HG02943 (cell line): ENCODE results near the gene PAGE4.

Experiments
- ATAC-seq: cut with Tn5 transposase; IDR thresholded peaks from one replicate; pipeline ENCODE4 v1.9.1; 2021; ENCODE audit warnings: mild to moderate bottlenecking, low read depth, moderate library complexity; ENCODE audit not compliant: unreplicated experiment

Gene PAGE4

GRCh38 chrX:49829016-49829415, at the start of gene PAGE4:
TSS of gene PAGE4 (plus strand) at chrX:49829303. CDS start at chrX:49830429, 1,126 bp downstream.
- ATAC-seq: no peak

GRCh38 chrX:49784747-49785280, 44.3 kb upstream of the PAGE4 start:
- no peak for ATAC-seq

GRCh38 chrX:49792376-49792775, 36.7 kb upstream of the PAGE4 start:
- ATAC-seq: no peak

DNA sequence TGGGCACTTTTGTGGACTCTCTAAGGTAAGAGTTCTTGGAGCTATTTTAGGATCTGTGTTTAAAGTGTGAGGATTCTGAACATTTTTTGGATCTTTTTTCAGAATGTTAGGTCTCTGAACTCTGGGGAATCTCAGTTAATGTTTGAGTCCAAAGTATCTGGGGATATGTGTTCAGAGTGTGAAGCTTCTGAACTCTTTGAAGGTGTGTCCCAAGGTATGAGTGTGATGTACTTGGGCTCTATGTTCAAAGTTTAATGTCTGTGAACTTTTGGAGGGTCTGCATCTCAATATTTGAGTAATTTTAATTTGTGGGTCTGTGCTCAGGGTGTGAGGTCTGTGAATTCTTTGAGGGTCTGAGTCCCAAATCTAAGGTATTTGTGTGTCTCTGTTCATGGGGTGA, 35.4 kb upstream of the PAGE4 start:
- ATAC-seq: no peak

DNA sequence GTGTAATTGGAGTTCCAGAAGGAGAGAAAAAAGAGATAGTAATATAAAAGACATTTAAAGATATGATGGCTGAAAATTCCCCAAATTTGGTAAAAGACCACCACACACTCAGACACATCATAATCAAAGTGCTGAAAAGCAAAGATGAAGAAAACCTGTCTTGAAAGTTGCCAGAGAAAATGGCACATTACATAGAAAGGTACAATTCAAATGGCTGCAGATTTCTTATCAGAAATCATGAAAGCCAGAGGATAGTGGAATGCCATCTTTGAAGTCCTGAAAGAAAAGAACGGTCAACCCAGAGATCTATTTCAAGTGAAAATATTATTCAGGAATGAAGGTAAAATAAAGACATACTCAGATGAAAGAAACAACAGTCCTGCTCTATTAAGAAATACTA, 29.3 kb upstream of the PAGE4 start:
- no peak for ATAC-seq

GRCh38 chrX:49809891-49810632, 19.0 kb upstream of the PAGE4 start:
- no peak for ATAC-seq

DNA sequence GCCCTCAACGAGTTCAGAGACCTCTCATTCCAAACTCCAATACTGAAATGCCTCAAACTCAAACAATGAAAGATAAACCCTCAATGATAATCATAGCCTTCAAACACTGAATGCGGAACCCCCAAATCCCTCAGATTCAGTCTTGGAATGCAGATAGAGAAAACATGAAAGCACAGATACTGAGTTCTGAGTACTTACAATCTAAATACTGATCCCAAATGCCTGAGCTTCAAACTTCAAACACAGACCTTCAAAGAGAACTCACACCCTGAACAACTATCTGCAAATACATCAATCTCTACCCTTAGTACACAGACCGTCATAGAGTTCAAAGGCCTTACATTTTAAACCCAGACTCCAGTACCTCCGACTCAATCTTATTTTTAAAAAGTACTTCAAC, 16.9 kb upstream of the PAGE4 start:
- ATAC-seq: no peak

DNA sequence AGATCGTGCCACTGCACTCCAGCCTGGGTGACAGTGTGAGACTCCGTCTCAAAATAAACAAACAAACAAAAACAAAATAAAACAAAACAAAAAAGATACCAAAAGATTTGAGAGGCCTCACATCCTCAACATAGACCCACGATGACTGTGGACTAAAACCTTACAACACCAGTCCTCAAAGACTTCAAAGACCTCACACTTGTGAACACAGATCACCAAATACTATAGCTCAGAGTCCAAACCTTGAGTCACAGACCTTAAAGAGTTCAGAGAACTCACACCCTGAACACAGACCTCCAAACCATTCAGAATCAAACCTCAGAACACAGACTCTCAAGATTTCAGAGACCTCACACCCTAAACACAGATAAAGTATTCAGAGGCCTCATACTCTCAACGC, 12.7 kb upstream of the PAGE4 start:
- no peak for ATAC-seq

DNA sequence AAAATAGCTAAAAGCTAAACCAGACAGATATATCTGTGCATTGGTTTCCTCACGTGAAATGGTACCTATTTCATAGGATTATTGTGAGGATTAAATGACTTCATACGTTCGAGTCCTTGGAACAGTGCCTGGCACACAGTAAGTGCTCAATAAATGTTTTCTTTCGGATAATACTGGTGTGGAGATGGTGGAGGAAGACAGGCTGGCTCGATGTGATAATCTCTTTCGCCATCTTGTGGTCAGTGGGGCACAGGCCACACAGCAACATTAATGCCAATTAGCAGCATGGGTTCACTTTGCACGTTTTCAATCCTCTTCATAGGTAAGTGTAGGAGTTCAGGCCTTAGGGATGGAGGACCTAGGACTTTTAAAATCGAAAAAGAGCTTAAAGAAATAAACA, 9.3 kb downstream of the PAGE4 start:
- ATAC-seq: peak; percentile 55

GRCh38 chrX:49840679-49841078, 11.6 kb downstream of the PAGE4 start:
- ATAC-seq: no peak

DNA sequence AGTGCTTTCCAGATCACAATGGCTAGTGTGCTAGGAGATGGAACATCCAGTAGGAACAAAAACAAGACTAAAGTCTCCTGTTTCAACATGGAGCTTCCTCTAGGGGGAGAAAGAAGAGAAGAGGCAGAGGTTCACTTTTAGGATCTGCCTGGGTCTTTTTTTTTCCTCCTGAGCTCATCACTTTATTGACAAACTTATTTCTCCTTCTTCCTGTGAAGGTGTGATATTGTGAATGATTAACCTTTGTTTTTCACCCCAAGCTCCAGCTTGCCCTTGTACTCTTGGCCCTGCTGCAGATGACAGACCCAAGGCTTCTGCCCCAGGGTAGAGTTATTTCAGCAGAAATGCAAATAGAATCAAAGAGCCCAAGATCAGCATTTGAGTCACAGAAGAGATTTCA, 13.5 kb downstream of the PAGE4 start:
- no peak for ATAC-seq

- ATAC-seq: no peak
Measured at GRCh38 chrX:49844611-49845010, 15.5 kb downstream of the PAGE4 start.

DNA sequence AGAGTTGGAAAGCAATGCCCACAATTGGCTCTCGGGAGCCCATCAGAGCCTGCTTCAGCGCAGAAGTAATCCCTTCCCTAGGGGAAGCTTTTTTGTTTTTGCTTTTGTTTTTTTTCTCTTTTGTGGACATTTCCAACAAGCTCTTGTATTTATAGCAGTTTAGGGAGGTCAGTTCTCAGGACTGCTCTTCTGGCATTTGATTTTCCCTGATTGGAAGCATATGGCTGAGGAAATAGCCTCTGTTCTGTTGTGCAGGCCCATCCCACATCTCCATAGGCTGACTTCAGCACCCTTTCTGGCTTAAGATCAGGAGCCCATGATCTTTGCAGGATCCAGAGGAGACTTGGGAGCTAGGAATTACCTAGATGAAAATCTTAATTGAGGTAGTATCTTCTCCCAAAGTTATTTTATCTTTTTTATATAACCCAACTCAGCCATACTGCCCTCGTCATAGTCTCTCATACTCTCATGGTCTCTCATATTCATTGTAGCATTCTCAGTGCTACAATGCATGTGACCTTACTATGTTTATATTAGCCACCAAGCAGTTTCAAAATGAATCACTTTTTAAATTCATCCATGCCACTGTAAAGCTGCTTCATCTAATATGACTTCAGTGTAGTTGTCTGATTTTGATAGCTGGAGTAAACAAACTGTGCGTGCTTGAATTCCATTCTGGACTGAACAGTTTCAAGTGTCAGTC, 16.7 kb downstream of the PAGE4 start:
- ATAC-seq: no peak

GRCh38 chrX:49846522-49846921, 17.4 kb downstream of the PAGE4 start:
- no peak for ATAC-seq

- ATAC-seq: no peak
Measured at GRCh38 chrX:49848275-49848674, 19.2 kb downstream of the PAGE4 start.

DNA sequence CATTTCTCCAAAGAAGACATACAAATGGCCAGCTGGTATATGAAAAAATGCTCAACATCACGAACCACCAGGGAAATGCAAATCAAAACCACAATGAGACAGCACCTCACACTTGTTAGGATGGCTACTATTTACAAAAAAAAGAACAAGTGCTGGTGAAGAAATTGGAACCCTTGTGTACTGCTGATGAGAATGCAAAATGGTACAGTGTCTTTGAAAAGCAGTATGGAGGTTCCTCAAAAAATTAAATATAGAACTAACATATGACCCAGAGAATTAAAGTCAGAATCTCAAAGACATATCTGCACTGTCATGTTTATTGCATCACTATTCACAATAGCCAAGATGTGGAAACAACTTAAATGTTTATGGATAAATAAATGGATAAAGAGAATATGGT, 20.9 kb downstream of the PAGE4 start:
- no peak for ATAC-seq

- no peak for ATAC-seq
Measured at GRCh38 chrX:49853661-49854060, 24.6 kb downstream of the PAGE4 start.

DNA sequence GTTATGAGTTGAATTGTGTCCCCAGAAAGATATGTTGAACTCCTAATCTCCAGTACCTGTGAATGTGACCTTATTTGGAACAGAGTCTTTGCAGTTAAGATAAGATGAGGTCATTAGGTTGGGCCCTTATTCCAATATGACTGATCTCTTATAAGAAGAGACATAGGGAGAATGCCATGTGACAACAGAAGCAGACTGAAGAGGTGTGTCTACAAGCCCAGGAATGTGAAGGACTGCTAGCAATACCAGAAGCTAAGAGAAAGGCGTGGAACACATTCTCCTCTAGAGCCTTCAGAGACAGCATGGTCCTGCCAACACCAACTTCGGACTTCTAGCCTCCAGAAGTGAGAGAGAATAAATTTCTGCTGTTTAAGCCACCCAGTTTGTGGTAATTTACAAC, 27.7 kb downstream of the PAGE4 start:
- ATAC-seq: no peak

DNA sequence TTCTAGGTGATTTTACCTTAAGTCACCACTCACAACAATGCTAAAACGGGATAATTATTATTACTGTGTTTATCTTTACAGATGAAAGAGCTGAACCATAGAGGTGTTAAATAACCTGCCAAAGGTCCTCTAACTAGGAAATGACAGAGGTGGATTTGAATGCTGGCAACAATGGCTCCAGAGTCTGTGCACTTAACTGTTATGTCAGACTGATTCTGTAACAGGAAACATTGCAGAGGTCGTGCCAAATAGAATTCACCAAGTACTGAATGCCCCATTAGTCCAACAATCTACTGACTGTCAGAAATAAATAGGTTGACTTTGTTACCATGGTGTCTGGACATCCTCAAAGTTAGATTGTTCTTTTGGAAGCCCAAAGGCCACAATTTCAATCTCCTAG, 29.2 kb downstream of the PAGE4 start:
- ATAC-seq: no peak

GRCh38 chrX:49859491-49859890, 30.4 kb downstream of the PAGE4 start:
- ATAC-seq: no peak

DNA sequence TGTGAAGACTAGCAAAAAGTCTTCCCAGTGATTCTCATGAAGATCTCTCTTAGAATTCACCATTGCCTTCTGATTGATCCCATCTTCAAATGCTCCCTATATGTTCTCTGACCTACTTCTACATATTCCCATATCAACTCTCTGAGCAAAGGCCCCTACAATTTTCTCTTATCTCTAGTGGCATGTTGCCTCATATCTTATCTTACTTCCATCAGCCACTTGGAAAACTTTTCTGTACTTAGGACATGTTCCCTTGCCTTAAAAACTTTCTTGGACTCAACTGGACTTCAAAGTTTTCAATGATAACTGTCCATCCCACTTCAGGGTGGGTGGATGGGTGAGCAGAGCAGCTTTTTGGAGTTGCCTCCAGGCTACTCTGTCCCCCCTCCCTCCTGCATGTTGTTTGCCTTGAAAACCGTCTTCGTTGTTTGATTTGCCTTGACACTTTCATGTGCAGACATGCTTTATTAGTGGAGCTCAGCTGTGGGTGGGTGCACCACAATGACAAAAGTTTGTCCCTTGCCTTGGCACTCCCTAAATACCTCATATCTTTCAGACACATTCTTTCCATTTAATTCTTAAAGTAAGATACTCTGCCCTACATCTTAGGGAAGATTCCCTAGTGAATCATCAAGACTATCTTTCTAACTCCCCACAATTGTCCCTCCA, 31.9 kb downstream of the PAGE4 start:
- no peak for ATAC-seq
